ENCODE results near the gene MXD3.

DNA sequence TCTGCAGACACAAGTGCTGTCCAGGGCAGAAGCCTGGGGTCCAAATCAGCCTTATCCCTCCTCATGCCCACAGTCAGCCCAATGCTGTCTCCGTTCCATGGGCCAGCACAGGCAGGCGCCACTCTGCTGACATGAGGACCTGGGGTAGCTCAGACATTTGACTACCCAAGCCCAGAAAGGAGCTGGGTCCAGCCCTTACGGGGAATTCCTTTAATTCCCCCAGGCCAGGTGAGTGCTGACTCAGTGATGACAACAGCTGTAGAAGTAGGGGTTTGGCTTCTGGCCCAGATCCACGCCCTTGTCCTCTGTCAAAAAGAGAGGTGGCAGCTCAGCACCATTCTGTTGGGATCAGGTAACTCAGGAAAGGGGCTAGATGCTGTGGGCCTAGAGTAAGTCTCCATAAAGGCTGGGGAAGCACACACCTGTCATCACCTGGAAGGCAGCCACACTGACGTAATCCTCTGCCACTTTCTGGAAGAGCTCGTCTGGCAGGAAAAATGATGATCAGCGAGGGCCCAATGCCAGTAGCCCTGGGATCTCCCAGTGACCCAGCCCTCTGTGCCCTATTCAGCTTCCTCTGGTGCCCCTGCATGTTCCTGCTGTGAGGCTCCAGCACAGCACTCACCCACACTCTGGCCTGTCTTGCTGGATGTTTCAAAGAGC, 10.1 kb downstream of the MXD3 start:
- TF ChIP-seq CTCF (IDR thresholded peaks at IDR 0.05) (no peak), POLR2AphosphoS5 (IDR thresholded peaks at IDR 0.05) (peak in 1 of 3 donors; percentile 65), POLR2A (IDR thresholded peaks at IDR 0.05) (no peak)

All from breast epithelium (tissue), 3 donors.